CD4-positive, alpha-beta T cell treated with Interleukin-6 for 4 hours (primary cell): ENCODE results near the gene UBE3D.

ENCODE experiments used
- DNase-seq: peaks from one replicate; pipeline ENCODE4 v3.0.0-alpha.2; 2020; ENCODE audit warnings: mixed read lengths

Gene UBE3D

GRCh38 chr6:83065511-83066192 lies at the start of gene UBE3D:
UBE3D (minus strand) TSS chr6:83065841; CDS start chr6:83065718, 123 bp downstream.
- peak; percentile 93 for DNase-seq

- DNase-seq, result no peak
These were observed 48.5 kb upstream of the UBE3D start for GRCh38 chr6:83114164-83114563.

GRCh38 chr6:83113258-83113657 lies 47.6 kb upstream of the UBE3D start:
- DNase-seq, result no peak

GRCh38 chr6:83108378-83108777 lies 42.7 kb upstream of the UBE3D start:
- DNase-seq, result no peak

- DNase-seq, result no peak
These were observed 32.9 kb upstream of the UBE3D start for GRCh38 chr6:83098589-83098988.

GRCh38 chr6:83097675-83098074 lies 32.0 kb upstream of the UBE3D start:
- DNase-seq, result no peak

GRCh38 chr6:83097204-83097603 lies 31.6 kb upstream of the UBE3D start:
- no peak for DNase-seq

GRCh38 chr6:83096791-83097190 lies 31.1 kb upstream of the UBE3D start:
- DNase-seq, result no peak

GRCh38 chr6:83092756-83093399 lies 27.2 kb upstream of the UBE3D start:
- no peak for DNase-seq

- DNase-seq, result no peak
These were observed 21.1 kb upstream of the UBE3D start for GRCh38 chr6:83086751-83087150.

GRCh38 chr6:83083476-83083875 lies 17.8 kb upstream of the UBE3D start:
- no peak for DNase-seq

GRCh38 chr6:83073615-83074014 lies 8.0 kb upstream of the UBE3D start:
- no peak for DNase-seq

- no peak for DNase-seq
These were observed 7.1 kb upstream of the UBE3D start for GRCh38 chr6:83072726-83073125.

- no peak for DNase-seq
These were observed 6.1 kb upstream of the UBE3D start for GRCh38 chr6:83071707-83072106.

GRCh38 chr6:83071023-83071422 lies 5.4 kb upstream of the UBE3D start:
- no peak for DNase-seq

- no peak for DNase-seq
These were observed 4.0 kb upstream of the UBE3D start for GRCh38 chr6:83069633-83070032.

- no peak for DNase-seq
These were observed 3.0 kb upstream of the UBE3D start for GRCh38 chr6:83068616-83069015.

- peak; percentile 98 for DNase-seq
These were observed 2.1 kb upstream of the UBE3D start, which contains the start of gene DOP1A for GRCh38 chr6:83067448-83068439. DOP1A (plus strand) TSS chr6:83067671; CDS start chr6:83096978, 29,307 bp downstream.

GRCh38 chr6:83062225-83062624 lies 3.4 kb downstream of the UBE3D start:
- no peak for DNase-seq

GRCh38 chr6:83061190-83061589 lies 4.5 kb downstream of the UBE3D start:
- no peak for DNase-seq

GRCh38 chr6:83057705-83058321 lies 7.8 kb downstream of the UBE3D start:
- DNase-seq, result peak; percentile 22

GRCh38 chr6:83055366-83055964 lies 10.2 kb downstream of the UBE3D start:
- DNase-seq, result peak; percentile 49
